Retinal pigment epithelial cell (primary cell): ENCODE data around the gene PRAMEF18.
"Not testable (repeated sequence)": the region's sequence is repeated elsewhere in the genome, so short reads cannot be mapped to it uniquely, and the experiment has no call there.

Source experiments
- DNase-seq: peaks from one replicate; pipeline ENCODE4 v3.0.0-alpha.2; 2010; ENCODE audit warnings: low read depth
- H3K4me3 ChIP-seq: 2 replicates; pipeline ENCODE4 v1.5.1; 2011; ENCODE audit warnings: mild to moderate bottlenecking, low read length, control low read depth, moderate library complexity
- TF ChIP-seq, protein P1 (sequence below): conservative IDR thresholded peaks from 2 replicates; pipeline ENCODE4 v1.5.1; 2011; ENCODE audit warnings: low read depth, low read length, control low read depth, inconsistent platforms

Gene PRAMEF18

DNA sequence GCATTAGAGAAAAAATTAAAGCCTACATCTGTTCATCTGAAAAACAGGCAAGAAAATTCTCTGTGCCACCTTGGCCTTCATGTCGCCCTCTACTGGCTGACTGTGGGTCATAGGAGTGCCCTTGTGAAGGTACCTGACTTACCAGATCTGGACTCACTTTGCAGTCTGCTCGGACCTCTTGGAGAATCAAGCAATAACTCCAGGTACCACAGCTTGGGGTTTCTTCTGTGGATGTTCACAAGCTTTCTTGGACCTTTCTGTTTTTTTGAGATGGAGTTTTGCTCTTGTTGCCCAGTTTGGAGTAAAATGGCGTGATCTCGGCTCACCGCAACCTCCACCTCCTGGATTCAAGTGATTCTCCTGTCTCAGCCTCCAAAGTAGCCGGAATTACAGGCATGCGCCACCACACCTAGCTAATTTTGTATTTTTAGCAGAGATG lies 2.4 kb upstream of the PRAMEF18 start:
- TF ChIP-seq, protein P1, sequence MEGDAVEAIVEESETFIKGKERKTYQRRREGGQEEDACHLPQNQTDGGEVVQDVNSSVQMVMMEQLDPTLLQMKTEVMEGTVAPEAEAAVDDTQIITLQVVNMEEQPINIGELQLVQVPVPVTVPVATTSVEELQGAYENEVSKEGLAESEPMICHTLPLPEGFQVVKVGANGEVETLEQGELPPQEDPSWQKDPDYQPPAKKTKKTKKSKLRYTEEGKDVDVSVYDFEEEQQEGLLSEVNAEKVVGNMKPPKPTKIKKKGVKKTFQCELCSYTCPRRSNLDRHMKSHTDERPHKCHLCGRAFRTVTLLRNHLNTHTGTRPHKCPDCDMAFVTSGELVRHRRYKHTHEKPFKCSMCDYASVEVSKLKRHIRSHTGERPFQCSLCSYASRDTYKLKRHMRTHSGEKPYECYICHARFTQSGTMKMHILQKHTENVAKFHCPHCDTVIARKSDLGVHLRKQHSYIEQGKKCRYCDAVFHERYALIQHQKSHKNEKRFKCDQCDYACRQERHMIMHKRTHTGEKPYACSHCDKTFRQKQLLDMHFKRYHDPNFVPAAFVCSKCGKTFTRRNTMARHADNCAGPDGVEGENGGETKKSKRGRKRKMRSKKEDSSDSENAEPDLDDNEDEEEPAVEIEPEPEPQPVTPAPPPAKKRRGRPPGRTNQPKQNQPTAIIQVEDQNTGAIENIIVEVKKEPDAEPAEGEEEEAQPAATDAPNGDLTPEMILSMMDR: peak; percentile 11
- H3K4me3 ChIP-seq: no peak overlapping the region
- no peak for DNase-seq

DNA sequence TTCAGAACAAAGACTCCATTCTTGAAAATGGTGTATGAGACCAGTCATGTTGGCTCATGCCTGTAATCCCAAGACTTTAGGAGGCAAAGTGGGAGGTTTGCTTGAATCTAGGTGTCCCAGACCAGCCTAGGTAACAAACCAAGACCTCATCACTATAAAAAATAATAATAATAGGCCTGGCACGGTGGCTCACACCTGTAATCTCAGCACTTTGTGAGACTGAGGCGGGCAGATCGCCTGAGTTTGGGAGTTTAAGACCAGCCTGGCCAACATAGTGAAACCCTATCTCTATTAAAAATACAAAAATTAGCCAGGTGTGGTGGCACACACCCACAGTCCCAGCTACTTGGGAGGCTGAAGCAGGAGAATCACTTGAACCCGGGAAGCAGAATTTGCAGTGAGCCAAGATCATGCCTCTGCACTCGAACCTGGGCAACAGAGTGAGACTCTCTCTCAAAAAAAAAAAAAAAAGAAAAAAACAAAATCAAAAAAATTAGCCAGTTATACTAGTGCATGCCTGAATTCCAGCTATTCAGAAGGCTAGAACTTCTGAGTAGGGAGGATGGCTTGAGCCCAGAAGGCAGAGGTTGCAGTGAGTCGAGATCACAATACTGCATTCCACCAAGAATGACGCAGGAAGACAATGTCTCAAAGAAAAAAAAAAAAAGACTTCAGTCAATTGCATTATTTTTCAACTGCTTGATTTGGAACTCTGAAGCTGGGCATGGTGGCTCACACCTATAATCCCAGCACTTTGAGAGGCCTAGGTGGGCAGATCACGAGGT lies 1.5 kb upstream of the PRAMEF18 start:
- not testable (repeated sequence) for DNase-seq, H3K4me3 ChIP-seq

DNA sequence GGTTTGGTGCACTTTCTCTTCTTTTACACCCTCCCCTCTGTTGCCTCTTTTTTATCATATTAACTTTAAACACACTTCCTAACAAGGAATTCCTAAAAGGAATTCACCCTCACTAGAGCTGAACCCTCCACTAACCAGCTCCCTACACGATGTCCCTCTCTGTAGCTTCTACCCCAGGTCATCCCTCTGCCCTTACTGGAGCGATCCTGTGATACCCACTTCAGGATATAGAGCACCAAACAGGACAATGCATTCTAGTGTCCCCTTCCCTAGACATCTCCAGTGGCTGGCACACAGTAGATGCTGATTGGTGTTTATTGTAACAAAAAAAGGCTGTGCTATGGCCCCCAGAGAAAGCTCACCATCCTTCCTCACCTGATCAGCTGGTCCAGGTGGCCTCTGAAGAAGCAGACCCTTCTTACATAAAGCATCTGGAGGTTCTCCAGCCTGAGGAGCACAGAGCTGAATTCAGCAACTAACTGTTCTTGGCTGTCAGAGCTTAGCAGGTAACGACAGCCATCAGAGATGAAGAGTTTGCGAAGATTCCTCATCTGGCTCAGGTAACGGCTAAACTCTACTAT lies 1.4 kb downstream of the PRAMEF18 start:
- no peak overlapping the region for H3K4me3 ChIP-seq
- DNase-seq: no peak
- TF ChIP-seq, protein P1: no peak

DNA sequence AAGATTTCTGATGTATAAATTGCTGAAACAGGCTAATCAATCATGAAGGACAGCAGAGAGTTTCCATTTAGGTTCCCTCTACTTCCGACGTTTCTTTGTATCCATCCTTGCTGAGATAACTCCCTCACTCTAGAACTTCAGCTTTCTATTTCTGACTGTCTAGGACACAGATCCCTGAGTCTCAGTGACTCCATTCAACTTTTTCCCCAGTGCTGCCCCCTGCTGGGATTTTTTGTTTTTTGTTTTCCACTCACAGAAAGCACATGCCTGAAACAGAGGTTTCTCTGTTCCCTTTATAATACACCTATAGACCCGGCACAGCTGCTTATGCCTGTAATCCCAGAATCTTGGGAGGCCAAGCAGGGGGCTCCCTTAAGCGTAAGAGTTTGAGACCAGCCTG lies 3.2 kb downstream of the PRAMEF18 start:
- not testable (repeated sequence) for H3K4me3 ChIP-seq, DNase-seq

DNA sequence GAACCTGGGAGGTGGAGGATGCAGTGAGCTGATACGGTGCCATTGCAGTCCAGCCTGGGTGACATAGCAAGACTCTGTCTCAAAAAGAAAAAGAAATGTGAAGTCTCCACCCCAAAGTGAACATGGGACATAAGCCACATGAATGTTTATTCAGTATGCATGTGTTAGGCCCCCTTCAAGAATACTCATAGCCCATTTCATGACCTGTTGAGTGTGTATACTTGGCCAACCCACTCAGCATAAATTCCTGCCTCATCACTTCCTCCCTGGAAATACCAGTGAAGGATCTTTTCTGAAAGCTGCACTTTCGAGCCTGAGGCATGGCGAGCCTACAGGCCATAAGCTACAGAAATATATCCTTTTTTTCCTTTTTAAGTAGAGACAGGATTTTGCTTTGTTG lies 6.8 kb downstream of the PRAMEF18 start:
- H3K4me3 ChIP-seq, DNase-seq: not testable (repeated sequence)

DNA sequence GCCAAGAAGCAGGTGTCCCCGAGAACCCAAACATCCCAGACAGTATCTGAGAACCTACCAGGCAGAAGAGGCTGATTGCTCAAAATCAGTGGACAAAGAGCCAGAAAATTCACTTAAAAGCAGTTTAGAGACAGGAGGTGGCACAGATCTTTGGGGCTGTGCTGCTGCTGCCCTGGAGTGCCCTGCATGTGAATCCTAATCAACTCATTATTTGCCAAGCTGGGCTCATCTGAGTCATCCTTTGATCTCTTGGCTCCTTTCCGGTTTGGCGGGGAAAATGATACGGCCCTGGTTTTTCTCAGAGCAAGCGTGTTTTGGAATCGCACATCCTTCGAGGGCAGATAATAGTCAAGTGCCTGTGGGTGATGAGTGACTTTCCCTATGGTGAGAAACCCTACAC lies 9.3 kb downstream of the PRAMEF18 start:
- DNase-seq, H3K4me3 ChIP-seq: not testable (repeated sequence)

DNA sequence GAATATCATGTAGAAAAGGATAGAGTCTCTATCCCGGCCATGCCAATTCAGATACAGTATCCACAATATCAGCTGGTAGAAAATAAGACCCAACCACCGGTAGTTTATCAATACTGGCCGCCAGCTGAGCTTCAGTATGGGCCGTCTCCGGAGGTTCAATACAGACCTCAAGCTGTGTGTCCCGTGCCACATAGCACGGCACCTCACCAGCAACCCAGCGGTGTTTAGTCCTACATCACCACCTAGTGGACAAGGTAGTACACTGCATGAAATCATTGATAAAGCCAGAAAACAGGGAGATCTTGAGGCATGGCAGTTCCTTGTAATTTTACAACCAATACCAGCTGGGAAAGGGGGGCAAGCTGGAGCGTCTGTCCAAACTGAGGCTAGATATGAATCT lies 17.2 kb downstream of the PRAMEF18 start:
- not testable (repeated sequence) for DNase-seq

DNA sequence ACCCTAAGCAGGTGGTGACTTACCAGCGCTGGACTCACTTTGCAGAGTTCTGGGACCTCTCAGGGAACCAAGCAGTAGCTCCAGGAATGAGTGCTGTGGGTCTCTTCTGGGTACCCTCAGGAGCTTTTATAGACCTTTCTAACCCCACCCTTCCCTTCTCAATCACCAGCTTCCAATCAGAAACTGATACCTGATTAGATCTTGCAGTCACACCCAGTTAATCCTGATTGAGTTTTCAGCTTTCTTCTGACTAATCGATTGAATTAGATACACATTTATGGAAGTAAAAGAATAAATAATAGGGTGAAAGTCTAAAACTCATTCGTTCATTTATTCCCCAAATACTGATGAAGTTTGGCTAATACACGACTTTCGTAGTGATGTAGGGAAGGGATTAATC lies 24.6 kb downstream of the PRAMEF18 start, which contains the start of gene PRAMEF13:
PRAMEF13 (minus strand) TSS at position 101 of the 400 bp plus-strand sequence. CDS start 1,820 bp downstream, outside the sequence.
- not testable (repeated sequence) for H3K4me3 ChIP-seq, DNase-seq

More for the DNA sequence above, 17.2 kb downstream of the PRAMEF18 start:
- H3K4me3 ChIP-seq: not testable (repeated sequence)
